ENCODE measurements around the gene MYO3B.

Gene MYO3B

DNA sequence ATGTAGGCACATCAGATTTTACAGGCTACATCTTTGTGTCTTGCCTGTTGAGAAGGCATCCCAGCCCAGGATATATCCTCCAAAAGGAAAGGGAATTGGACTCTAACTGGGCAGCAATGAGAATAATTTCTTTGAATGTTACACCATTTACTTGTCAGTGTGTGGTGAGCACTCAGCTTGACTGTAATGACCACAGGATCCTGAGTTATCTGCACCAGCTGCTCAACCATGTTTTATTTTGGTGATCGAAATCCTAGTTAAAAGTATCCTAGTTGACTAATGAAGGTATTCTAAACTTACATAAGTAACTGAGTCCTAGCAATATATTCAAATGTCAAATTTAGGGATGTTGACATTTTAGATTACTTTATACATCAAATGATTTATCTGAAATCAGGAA, 123.0 kb downstream of the MYO3B start:
- no peak for DNase-seq (ENCODE audit: low read depth in 2 of 2)

DNA sequence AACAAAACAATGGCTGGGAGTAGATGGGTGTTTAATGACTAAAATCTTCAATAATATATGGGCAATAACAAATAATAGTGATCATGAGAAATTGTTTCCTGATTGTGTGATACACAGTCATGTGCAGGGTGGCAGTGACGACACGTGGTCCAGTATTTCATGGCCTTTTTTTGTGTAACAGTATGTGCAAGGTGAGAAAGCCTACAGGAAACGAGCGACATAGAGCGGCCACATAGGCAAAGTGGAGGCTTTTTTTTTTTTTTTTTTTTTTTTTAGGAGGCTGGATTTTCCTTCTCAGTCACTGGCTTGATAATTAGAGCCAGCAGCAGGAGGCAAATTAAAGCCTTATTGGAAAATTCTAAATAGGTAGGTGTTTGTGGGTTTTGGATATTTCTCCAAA, 123.7 kb downstream of the MYO3B start:
- DNase-seq (ENCODE audit: low read depth in 2 of 2) = no peak

DNA sequence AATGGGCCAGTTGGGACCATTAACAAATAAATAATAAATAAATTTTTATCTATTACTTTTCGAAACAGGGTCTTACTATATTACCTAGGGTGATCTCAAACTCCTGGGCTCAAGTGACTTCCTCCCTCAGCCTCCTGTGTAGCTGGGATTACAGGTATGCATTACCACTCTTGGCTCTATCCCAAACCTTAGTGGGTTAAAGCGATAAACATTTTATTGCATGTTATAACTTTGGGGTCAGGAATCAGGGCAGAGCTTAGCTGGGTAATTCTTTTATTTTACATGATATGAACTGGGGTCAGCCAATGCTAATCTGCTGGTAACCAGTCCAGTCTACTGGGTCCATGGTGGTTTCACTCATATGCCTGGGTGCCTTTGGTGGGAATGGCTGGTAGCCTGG, 127.8 kb downstream of the MYO3B start:
- DNase-seq (ENCODE audit: low read depth in 2 of 2) = no peak

DNA sequence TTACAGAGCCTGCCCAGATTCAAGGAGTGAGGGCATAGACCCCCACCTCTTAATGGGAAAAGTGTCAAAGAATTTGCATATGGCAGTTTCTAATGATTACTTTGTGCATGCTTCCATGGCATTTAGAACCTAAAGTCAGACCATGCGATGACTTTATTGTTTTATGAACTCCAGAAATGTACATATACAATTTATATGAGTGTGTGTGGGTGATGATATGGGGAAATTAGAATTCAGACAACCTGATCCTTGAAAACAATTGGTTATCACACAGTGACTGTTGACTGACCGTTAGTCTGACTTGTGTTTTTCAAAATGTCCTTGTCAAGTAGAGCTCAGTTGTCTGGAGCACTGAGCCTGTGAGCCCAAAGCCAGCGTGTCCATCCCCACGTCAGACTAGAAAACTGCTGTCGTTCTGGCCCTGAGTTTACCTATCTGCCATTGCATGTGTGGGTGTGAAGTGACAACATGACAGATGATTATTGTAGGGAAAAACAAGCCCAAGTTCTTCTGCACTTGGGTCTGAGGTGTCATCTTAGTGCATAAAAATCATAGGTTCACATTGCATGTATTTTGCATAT, 128.4 kb downstream of the MYO3B start:
- DNase-seq (ENCODE audit: low read depth in 2 of 2) = no peak

DNA sequence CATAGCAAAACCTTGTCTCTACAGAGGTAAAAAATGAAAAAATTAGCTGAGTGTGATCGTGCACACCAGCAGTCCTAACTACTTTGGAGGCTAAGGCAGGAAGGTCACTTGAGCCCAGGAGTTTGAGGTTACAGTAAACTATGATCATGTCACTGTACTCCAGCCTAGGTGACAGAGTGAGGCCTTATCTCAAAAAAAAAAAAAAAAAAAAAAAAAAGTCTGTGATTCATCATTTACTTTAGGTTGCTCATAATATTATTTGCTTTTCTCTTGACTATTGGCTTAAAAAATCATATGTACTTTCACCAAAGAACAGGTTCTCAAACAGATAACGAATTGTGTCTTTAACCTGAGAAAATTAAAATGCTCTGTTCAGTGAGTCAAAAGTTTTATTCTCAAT, 129.1 kb downstream of the MYO3B start:
- DNase-seq (ENCODE audit: low read depth in 2 of 2) = no peak

DNA sequence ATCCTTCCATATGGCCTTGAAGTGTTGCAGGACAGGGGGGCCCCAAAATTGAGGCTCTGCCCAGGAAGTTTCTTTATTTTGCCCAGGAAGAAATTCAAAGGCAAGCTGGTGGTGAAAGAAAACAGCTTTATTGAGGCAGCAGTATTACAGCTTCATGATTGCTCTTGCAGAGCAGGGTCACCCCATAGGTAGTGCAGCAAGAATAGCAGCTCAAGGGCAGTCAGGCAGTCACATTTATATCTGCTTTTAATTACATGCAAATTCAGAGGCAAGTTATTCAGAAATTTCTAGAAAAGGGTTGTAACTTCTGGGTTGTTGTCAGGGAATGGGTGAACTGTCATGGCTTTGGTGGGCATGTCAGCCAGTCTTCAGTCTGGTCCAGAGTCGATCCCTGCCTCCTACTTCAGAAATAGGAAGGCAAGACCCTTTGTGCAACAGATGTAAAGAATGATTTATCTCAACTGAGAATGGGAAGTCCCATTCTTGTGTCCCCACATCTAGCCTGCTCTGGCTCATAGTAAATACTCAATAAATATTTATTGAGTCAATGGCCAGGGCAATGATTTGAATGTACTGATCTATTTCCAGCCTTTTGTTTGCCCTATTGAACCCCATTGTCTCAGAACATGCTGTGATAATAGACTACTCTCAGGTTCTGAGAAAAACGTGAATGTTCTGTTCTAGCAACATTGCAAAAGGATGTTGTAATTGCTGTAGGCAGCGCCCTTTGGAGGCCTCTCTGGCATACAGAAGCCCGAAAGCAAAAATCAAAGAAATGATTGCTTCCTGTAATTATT, 129.8 kb downstream of the MYO3B start:
- DNase-seq (ENCODE audit: low read depth in 2 of 2) = no peak

DNA sequence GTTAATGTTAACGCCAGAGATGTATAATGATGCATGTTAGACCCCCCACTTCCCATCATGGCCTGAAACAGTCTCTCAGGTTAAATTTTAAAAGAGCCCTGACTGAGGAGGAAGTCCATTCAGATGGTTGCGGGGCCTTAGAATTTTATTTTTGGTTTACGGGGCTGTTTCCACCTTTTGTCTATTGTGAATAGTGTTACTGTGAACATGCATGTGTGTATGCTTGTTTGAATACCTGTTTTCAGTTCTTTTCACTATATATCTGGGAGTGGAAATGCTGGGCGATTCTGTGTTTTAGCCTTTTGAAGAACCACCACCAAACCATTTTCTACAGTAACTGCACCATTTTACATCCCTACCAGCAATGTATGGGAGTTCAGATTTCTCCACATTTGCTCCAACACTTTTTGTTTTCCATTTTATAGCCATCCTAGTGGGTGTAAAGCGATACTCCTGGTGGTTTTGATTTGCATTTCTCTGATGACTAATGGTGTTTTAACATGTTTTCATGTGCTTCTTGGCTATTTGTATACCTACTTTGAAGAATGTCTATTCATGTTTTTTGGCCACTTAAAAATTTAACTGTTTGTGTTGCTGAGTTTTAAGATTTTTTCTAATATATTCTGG, 133.0 kb downstream of the MYO3B start:
- DNase-seq (ENCODE audit: low read depth in 2 of 2) = no peak

DNA sequence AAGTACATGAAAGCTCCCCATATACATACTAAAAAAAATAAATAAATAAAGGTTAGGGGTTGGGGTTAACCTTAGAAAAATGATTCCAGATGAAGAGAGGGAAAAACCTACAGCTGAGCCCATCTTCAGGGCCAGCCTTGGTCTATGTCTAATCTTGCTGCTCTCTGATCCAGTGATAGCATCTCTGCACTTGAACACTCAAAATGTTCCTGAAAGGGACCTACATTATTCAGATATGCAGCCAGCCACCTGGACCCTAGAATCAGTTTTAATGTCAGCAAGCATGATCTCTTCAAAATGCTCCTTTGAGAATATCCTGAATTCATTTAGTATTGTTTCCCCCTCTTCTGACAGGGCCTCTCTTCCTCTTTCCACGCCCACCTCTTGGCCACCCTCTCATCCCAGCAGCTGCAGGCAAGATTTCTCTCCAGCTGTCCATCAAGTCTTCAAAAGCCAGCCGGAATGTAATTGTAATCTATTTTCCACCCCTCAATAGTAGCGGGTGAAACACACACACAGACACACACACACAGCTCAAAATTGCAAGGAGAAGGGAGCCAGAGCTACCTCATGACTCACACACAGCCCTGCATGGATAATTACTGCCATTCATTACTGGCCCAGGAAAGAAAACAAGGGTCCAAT, 135.5 kb downstream of the MYO3B start:
- no peak for DNase-seq (ENCODE audit: low read depth in 2 of 2)

DNA sequence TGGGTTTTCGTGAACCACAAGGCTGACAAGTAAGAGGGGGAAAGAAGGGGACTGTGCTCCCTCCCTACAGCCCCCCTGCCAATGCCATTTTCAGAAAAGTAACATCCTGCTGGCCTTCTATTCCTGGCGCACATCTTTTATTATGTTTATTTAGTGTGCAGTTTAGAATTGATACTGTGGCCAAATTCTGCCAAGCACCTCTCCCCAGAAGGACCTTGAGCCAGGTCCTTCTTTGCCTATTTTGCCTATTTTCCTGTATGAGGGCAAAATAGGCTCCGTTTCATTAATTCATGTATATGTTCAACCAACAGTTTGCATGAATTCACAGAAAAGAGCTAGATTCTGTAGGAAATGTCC, 136.0 kb downstream of the MYO3B start:
- DNase-seq (ENCODE audit: low read depth in 2 of 2) = no peak

DNA sequence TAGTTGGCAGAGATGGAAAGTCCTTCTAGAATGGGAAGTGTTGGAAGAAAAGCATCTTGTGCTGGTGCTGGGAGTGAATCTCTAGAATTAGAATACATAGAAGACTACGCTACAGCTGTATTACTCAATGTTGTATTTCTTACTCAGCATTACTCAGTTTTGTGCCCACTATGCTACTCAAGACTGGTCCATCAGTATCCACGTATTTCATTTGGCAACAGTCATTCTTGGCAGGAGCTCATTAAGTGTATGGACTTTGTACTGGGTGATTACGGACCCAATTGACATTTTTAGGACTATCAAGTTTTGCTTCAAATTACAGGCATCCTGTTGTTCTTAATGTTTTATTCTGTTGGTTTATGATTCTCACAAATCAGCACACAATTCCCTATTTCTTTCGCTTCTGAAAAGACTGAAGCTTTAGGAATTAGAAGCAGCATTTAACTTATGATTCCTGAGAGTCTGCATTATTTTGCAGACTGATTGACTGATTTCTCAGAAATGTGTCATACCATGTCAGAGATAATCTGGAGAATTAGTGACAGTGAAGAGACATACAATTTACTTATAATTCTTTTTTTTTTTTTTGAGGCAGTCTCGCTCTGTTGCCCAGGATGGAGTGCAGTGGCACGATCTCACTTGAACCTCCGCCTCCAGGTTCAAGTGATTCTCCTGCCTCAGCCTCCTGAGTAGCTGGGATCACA, 136.9 kb downstream of the MYO3B start:
- no peak for DNase-seq (ENCODE audit: low read depth in 2 of 2)

DNA sequence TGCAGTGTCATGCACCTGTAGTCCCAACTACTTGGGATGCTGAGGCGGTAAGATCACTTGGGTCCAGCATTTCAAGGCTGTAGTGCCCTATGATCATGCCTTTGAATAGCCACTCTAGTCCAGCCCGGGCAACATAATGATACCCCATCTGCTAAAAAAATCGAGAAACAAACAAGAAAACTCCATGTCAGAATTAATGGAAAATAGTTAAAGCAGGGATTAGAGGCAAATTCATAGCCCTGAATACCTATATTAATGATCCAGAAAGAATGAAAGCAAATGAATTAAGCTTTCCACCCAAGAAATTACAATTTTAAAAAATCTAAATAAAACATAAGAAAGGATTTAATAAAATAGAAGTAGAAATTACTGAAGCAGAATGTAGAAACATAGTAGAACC, 143.0 kb downstream of the MYO3B start:
- no peak for DNase-seq (ENCODE audit: low read depth in 2 of 2)

DNA sequence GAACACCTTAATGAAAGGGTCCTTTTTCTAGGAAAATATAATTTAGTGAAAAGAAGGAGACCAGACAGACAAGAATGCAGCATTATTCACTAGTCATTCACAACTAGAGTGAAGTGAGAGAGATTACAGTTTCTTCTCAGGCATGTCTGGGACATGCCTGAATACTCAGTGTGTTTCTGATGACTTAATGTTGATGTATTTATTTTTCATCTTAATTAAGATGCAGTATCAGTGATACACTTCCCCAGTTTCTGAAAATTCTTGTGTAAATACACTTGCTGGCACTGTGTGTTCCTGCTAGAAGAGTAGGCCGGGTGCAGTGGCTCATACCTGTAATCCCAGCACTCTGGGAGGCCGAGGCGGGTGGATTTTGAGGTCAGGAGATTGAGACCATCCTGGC, 143.6 kb downstream of the MYO3B start:
- DNase-seq (ENCODE audit: low read depth in 2 of 2) = no peak

DNA sequence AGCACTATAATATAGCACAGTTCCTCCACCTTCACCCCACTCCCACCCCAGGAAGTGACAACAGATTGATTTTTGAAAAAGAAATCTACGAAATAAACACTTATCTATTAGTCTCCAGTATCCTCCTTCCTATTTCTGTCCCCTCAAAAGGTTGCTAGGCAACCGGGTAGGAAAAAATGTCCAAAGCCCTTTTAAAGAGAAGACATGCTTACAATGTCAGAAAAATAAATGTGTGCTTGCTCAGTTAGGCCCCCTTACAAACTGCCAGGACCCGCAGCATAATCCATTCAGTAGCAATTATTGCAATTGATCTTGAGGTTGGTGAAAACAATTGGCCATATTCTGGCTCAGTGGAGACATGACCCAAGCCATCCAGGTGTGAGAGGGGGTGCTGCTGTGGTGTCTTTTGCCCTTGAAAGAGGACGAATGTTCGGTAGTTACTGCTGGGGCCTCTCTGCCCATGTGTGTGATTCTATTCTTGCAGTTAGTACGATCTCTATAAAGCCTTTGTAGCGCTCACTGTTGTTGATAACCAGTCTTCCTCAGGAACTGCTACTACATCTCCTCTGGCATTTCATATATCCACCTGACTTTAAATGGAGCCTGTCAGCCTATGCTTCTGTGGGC, 144.3 kb downstream of the MYO3B start:
- no peak for DNase-seq (ENCODE audit: low read depth in 2 of 2)

DNA sequence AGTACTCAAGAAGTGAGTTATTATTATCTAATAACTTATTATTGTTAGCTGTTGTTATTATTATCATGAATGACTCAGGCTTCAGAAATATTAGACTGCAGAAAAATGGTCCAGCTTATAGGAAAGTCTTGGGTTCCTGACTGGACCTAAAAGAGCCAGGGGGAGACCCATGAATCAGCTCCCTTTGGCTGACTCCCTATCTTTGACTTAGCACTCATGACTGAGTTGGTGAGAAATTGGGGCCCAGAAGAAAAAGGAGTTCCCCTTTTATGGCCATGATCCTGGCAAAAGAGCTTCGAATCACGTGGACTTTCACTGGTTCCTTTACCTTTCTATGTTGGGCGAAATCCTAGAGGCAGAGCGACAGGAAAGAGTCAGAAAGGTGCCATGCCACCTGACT, 145.8 kb downstream of the MYO3B start:
- DNase-seq (ENCODE audit: low read depth in 2 of 2) = no peak

DNA sequence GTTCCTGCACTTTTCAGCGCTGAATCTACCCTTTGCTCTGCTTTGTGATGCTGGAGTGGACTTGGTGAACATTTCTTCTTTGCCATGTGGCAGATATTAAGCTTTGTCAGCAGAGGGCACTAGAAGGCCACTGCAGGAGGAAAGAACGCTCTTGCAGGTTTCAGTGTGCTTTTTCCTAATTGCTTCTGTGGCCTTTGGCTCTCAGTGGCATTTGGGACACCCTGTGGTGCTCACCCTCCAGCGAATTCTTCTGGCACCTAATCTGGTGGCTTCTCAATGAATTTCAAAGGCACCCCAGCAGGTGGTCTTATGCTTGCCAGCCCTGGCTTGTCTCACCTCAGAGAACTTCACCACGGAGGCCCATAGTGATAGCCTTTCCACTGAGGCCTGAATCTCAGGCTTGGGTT, 146.7 kb downstream of the MYO3B start:
- DNase-seq (ENCODE audit: low read depth in 2 of 2) = no peak

DNA sequence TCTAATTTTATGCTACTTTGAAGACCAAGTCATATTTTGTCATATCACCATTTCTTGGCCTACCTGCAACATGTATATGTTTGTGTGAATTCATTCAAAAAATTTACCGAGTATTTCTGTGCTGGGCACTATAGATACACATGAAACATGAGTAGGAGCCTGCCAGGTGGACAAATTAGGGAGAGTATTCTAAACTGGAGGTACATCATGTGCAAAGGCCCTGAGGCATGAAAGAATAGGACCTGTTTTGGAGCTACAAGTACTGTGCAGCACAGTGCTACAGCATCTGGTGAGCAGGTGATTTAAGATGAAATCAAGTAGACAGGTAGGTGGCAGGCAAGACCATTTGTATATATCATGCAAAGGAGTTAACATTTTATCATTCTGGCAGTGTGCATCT, 152.9 kb downstream of the MYO3B start:
- DNase-seq (ENCODE audit: low read depth in 2 of 2) = no peak

DNA sequence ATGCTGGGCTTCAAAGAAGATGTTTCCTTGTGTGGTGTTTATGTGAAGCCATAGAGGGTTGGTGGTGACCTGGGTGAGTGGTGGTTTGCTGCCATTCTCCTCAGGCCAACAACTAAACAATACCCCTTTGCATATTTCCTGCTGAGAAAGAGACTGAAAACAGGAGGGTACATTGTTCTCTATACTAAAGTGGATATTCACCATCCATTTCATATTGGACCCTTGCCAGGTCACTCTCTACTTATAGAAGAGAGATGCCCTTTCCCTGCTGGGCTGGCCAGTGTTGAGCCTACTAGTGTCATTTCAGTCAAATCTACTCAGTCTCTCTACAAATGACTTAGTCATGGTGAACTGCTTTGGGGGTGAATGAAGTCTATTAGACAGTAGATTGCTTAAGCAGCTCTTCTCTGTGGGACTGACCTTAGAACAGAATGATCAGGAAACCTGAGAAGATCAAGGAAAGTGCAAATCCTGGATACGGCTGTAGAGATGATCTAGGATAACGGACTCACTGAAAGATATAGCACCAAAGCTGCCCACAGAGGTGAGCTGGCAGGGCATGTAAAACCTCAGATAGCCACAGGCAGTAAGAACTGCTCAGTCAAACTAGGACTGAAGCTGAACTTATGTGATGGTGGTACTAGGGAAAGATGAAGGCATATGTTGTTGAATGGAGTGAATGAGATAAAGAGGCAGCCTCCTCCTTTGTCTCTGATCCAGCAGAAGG, 154.9 kb downstream of the MYO3B start:
- DNase-seq (ENCODE audit: low read depth in 2 of 2) = no peak

DNA sequence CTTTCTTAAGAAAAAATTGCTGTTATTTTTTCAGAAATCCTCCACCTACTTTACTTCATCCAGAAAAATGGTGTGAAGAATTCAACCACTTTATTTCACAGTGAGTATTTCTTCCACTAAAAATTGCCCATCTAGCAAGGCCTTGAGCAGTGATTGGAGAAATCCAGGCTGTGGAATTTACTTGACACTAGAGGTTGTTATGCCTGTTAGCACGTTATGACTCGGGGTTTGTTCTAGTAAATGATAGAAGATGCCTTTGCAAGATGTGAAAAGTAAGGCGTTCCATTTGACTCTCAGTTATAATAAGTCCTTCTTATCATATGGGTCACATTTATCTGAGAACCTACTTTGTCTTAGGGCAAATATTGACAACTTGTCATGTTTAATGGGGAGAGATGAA, 157.4 kb downstream of the MYO3B start:
- no peak for DNase-seq (ENCODE audit: low read depth in 2 of 2)

DNA sequence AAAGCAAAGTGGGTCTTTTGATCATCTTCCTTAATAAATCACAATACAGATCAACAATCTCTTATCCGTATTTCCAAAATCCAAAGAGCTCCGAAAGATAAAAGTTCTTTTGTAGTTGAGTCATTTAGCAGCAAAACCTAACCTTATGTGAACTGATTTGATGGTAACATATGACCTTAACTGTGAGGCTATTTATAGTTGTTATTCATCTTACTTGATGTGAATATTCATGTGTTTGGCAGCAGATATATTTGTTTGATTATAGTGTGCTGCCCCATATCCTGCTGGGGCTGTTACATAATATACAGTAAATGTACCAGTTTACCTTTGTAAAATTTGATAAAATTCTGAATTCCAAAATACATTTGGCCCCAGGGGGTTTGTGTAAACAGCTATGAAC, 158.5 kb downstream of the MYO3B start:
- DNase-seq (ENCODE audit: low read depth in 2 of 2) = no peak

DNA sequence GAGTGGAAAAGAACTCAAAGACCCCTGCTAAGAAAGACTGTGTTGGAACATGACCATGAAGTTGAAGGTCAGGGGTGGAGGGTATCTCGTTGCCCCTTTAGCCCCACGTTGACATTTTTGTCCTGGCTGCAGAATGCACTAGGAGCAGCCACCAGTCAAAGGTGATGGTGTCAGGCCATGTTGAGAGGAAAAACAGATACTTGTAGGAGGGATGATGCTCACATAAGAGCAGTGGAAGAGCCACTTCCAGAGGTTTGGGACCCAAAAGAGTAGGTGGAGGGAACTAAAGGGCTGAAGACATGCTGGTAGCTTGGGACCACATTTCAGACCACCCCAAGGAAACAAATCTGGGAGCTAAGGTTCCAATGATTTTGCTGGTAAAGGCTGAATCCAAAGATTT, 159.0 kb downstream of the MYO3B start:
- DNase-seq (ENCODE audit: low read depth in 2 of 2) = no peak

DNA sequence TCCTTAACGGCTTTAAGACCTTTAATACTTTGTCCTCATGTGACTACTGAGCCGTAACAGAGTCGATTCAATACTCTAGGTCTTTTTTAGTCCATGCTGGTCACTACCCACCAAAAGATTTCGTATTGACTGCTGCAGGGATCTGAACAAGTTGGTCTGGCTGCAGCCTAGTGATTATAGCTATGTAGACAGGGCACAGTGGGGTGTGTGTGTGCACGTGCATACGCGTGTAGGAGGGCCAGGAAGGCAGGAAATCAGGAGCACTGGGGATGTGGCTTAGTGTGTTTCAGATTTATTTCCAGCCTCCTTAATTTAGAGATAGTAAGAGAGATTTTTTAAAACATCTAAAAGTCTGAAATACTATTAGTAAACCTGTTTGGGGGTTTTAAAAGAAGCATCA, 161.4 kb downstream of the MYO3B start:
- DNase-seq (ENCODE audit: low read depth in 2 of 2) = no peak
